Neural cell (in vitro differentiated cells): Measurements from ENCODE around the gene JCHAIN. TPM values are rescaled to one million over a fixed set of nuclear protein-coding genes. Genes with fewer than 3 reads are reported as not detected.
"Not testable (repeated sequence)": the region's sequence is repeated elsewhere in the genome, so short reads cannot be mapped to it uniquely, and the experiment has no call there.

ENCODE experiments used
- H2AFZ ChIP-seq: fragments of 200-600, 300-800 bp; sonication (generic), shearing (Covaris generic); 2 replicates; pipeline ENCODE4 v1.6.0; 2014; ENCODE audit warnings: low read depth, mild to moderate bottlenecking, antibody characterized with exemption, low read length, moderate library complexity
- H3F3A ChIP-seq: fragments of 200-600 bp; shearing (Covaris generic); 2 replicates; pipeline ENCODE4 v1.6.1; 2016; ENCODE audit warnings: mild to moderate bottlenecking, moderate library complexity, mixed read lengths, antibody characterized with exemption, low read length; ENCODE audit not compliant: insufficient read depth, poor library complexity, severe bottlenecking
- H3K27ac ChIP-seq: fragments of 200-600, 300-800 bp; sonication (generic), shearing (Covaris generic); 2 replicates; pipeline ENCODE4 v1.5.1; 2014; ENCODE audit warnings: mild to moderate bottlenecking, low read length, moderate library complexity
- H3K27me3 ChIP-seq: fragments of 300-800, 200-600 bp; sonication (generic), shearing (Covaris generic); 2 replicates; pipeline ENCODE4 v1.6.0; 2014; ENCODE audit warnings: mild to moderate bottlenecking, low read depth, low read length, moderate library complexity; ENCODE audit not compliant: insufficient read depth
- H3K36me3 ChIP-seq: fragments of 300-800, 200-600 bp; sonication (generic), shearing (Covaris generic); 2 replicates; pipeline ENCODE4 v1.5.1; 2014; ENCODE audit warnings: mild to moderate bottlenecking, antibody characterized with exemption, low read length, moderate library complexity; ENCODE audit not compliant: insufficient read depth
- H3K4me2 ChIP-seq: fragments of 300-800, 200-600 bp; sonication (generic), shearing (Covaris generic); 2 replicates; pipeline ENCODE4 v1.6.0; 2014; ENCODE audit warnings: mild to moderate bottlenecking, low read length
- H3K4me3 ChIP-seq: fragments of 300-800, 200-600 bp; sonication (generic), shearing (Covaris generic); 2 replicates; pipeline ENCODE4 v1.5.1; 2014; ENCODE audit warnings: mild to moderate bottlenecking, low read length, moderate library complexity
- H3K79me2 ChIP-seq: fragments of 200-600 bp; shearing (Covaris generic); replicated peaks from 2 replicates; pipeline ENCODE4 v1.6.0; 2014; ENCODE audit warnings: mild to moderate bottlenecking, low read length, moderate library complexity; ENCODE audit not compliant: insufficient read depth
- H3K9ac ChIP-seq: fragments of 300-800, 200-600 bp; sonication (generic), shearing (Covaris generic); 2 replicates; pipeline ENCODE4 v1.6.1; 2016; ENCODE audit warnings: mild to moderate bottlenecking, low read length, mixed read lengths
- H3K9me2 ChIP-seq: fragments of 200-600 bp; shearing (Covaris generic); 2 replicates; pipeline ENCODE4 v1.6.1; 2016; ENCODE audit warnings: mild to moderate bottlenecking, low read length, mixed read lengths; ENCODE audit not compliant: insufficient read depth
- H3K9me3 ChIP-seq: fragments of 200-600, 300-800 bp; sonication (generic), shearing (Covaris generic); 2 replicates; pipeline ENCODE4 v1.6.1; 2016; ENCODE audit warnings: mild to moderate bottlenecking, mixed run types, low read length, moderate library complexity, mixed read lengths
- H4K20me1 ChIP-seq: fragments of 200-600 bp; shearing (Covaris generic); 2 replicates; pipeline ENCODE4 v1.6.1; 2016; ENCODE audit warnings: mild to moderate bottlenecking, mixed run types; ENCODE audit not compliant: insufficient read depth
- EP300 ChIP-seq: fragments of 450-650 bp; conservative IDR thresholded peaks from 2 replicates; pipeline ENCODE4 v1.6.1; 2014; ENCODE audit warnings: antibody characterized with exemption, mild to moderate bottlenecking, moderate library complexity; ENCODE audit not compliant: poor library complexity, severe bottlenecking
- EZH2 ChIP-seq: fragments of 200-600, 300-800 bp; shearing (Covaris generic), sonication (generic); IDR thresholded peaks from 2 replicates; pipeline ENCODE4 v1.6.1; 2014; ENCODE audit warnings: antibody characterized with exemption, low read length, borderline replicate concordance, mild to moderate bottlenecking; ENCODE audit not compliant: insufficient read depth, poor library complexity, severe bottlenecking
- MXI1 ChIP-seq: fragments of 450-650 bp; conservative IDR thresholded peaks from 2 replicates; pipeline ENCODE4 v1.6.1; 2014; ENCODE audit warnings: antibody characterized with exemption, mild to moderate bottlenecking; ENCODE audit not compliant: poor library complexity, severe bottlenecking
- POLR2AphosphoS5 ChIP-seq: IDR thresholded peaks from 2 replicates; pipeline ENCODE4 v1.6.1; 2012
- RAD21 ChIP-seq: fragments of 450-650 bp; conservative IDR thresholded peaks from 2 replicates; pipeline ENCODE4 v1.6.1; 2014; ENCODE audit warnings: antibody characterized with exemption, mild to moderate bottlenecking, moderate library complexity
- SMC3 ChIP-seq: fragments of 450-650 bp; conservative IDR thresholded peaks from 2 replicates; pipeline ENCODE4 v1.6.1; 2014; ENCODE audit warnings: antibody characterized with exemption, mild to moderate bottlenecking, moderate library complexity; ENCODE audit not compliant: poor library complexity
- TAF1 ChIP-seq: IDR thresholded peaks from 2 replicates; pipeline ENCODE4 v1.6.1; 2012; ENCODE audit warnings: low read depth
- polyA plus RNA-seq: library from polyadenylated mRNA; depleted of rRNA; stranded (reverse); fragments of >200 nt; gene quantifications from 2 replicates; pipeline ENCODE4 v1.2.3, GENCODE V29; 2014
- TF ChIP-seq, protein P1 (sequence below): fragments of 450-650 bp; IDR thresholded peaks from 2 replicates; pipeline ENCODE4 v1.5.1; 2014; ENCODE audit warnings: antibody characterized with exemption, mild to moderate bottlenecking, moderate library complexity; ENCODE audit not compliant: poor library complexity, severe bottlenecking
- TF ChIP-seq, protein P2 (sequence below): IDR thresholded peaks from 2 replicates; pipeline ENCODE4 v1.6.1; 2012; ENCODE audit warnings: borderline replicate concordance

Gene JCHAIN
- polyA plus RNA-seq, 1 donor from 2014 or later = not detected

DNA sequence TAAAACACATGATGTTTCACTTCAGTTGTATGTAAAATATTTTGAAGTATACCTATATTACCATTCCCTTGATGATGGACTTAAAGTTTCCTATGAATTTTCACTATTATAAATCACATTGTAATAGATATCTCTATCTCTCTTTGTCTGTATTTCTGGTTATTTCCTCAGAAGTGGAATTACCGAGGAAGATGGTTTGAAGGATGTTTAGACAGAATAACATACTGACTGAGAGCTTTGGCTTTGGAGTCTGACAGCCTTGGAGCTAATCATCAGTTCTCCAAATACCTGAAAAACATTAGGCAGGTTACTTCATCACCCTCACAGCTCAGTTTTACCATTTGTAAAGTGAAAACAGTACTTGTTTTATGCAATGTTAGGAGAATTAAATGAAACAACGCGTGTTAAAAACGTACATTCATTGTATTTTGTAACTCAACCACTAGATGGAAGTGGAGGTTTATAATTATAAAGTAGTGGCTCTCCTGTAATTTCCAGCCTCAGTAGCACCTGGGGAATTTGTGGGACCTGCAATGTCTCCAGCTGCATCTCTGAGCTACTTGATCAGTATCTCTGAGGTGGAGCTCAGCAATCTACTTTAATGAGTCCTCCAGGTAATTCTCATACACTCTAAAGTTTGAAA lies 14.3 kb downstream of the JCHAIN start:
- no peaks in the 10 kb centered on the region for H3K79me2 ChIP-seq
- no peak overlapping the region for H3K9ac ChIP-seq
- H3F3A ChIP-seq = no peaks in the 10 kb centered on the region
- no peak overlapping the region for H2AFZ ChIP-seq
- no peak overlapping the region for H3K27ac ChIP-seq
- no peak overlapping the region for H3K4me3 ChIP-seq
- H3K36me3 ChIP-seq = no peaks in the 10 kb centered on the region
- no peak for TF ChIP-seq MXI1
- TF ChIP-seq EZH2 = no peak
- TF ChIP-seq SMC3 = peak; percentile 80
- TF ChIP-seq POLR2AphosphoS5 = no peak
- TF ChIP-seq EP300 = no peak
- no peak for TF ChIP-seq TAF1
- TF ChIP-seq, protein P1, sequence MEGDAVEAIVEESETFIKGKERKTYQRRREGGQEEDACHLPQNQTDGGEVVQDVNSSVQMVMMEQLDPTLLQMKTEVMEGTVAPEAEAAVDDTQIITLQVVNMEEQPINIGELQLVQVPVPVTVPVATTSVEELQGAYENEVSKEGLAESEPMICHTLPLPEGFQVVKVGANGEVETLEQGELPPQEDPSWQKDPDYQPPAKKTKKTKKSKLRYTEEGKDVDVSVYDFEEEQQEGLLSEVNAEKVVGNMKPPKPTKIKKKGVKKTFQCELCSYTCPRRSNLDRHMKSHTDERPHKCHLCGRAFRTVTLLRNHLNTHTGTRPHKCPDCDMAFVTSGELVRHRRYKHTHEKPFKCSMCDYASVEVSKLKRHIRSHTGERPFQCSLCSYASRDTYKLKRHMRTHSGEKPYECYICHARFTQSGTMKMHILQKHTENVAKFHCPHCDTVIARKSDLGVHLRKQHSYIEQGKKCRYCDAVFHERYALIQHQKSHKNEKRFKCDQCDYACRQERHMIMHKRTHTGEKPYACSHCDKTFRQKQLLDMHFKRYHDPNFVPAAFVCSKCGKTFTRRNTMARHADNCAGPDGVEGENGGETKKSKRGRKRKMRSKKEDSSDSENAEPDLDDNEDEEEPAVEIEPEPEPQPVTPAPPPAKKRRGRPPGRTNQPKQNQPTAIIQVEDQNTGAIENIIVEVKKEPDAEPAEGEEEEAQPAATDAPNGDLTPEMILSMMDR = peak; percentile 78
- peak; percentile 79 for TF ChIP-seq RAD21
- TF ChIP-seq, protein P2, sequence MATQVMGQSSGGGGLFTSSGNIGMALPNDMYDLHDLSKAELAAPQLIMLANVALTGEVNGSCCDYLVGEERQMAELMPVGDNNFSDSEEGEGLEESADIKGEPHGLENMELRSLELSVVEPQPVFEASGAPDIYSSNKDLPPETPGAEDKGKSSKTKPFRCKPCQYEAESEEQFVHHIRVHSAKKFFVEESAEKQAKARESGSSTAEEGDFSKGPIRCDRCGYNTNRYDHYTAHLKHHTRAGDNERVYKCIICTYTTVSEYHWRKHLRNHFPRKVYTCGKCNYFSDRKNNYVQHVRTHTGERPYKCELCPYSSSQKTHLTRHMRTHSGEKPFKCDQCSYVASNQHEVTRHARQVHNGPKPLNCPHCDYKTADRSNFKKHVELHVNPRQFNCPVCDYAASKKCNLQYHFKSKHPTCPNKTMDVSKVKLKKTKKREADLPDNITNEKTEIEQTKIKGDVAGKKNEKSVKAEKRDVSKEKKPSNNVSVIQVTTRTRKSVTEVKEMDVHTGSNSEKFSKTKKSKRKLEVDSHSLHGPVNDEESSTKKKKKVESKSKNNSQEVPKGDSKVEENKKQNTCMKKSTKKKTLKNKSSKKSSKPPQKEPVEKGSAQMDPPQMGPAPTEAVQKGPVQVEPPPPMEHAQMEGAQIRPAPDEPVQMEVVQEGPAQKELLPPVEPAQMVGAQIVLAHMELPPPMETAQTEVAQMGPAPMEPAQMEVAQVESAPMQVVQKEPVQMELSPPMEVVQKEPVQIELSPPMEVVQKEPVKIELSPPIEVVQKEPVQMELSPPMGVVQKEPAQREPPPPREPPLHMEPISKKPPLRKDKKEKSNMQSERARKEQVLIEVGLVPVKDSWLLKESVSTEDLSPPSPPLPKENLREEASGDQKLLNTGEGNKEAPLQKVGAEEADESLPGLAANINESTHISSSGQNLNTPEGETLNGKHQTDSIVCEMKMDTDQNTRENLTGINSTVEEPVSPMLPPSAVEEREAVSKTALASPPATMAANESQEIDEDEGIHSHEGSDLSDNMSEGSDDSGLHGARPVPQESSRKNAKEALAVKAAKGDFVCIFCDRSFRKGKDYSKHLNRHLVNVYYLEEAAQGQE = no peak
- H3K27me3 ChIP-seq = no peaks in the 10 kb centered on the region
- no peak overlapping the region for H3K4me2 ChIP-seq
- H4K20me1 ChIP-seq = no peaks in the 10 kb centered on the region
- H3K9me2 ChIP-seq = no peaks in the 10 kb centered on the region
- H3K9me3 ChIP-seq = no peaks in the 10 kb centered on the region

DNA sequence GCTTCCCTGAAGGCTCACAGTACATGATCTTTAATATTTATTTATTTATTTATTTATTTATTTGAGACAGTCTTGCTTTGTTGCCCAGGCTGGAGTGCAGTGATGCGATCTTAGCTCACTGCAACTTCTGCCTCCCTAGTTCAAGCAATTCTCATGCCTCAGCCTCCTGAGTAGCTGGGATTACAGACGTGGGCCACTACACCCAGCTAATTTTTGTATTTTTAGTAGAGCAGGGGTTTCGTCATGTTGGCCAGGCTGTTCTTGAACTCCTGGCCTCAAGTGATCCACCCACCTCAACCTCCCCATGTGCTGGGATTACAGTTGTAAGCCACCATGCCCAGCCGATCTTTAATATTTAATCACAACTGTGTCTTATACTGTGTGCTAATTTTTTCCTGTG lies 15.6 kb downstream of the JCHAIN start:
- not testable (repeated sequence) for H3K27me3 ChIP-seq, H3K27ac ChIP-seq, H3K9me2 ChIP-seq

GRCh38 chr4:70640192-70640591 lies 26.1 kb downstream of the JCHAIN start:
- H3K27ac ChIP-seq = no peak overlapping the region
- H3K79me2 ChIP-seq = no peaks in the 10 kb centered on the region
- H2AFZ ChIP-seq = no peak overlapping the region
- H3K27me3 ChIP-seq = no peaks in the 10 kb centered on the region
- TF ChIP-seq, protein P2 = no peak
- TF ChIP-seq SMC3 (no peak), EZH2 (no peak), EP300 (no peak), RAD21 (no peak), MXI1 (no peak), TAF1 (no peak), POLR2AphosphoS5 (no peak)
- TF ChIP-seq, protein P1 = no peak
- H3K9me2 ChIP-seq = no peaks in the 10 kb centered on the region
- no peak overlapping the region for H3K4me2 ChIP-seq
- H3K9me3 ChIP-seq = no peaks in the 10 kb centered on the region
- no peak overlapping the region for H3K9ac ChIP-seq
- no peaks in the 10 kb centered on the region for H4K20me1 ChIP-seq
- H3K4me3 ChIP-seq = no peak overlapping the region
- H3K36me3 ChIP-seq = no peaks in the 10 kb centered on the region
- no peaks in the 10 kb centered on the region for H3F3A ChIP-seq

More for the DNA sequence above, 15.6 kb downstream of the JCHAIN start:
- H3K9ac ChIP-seq, H3F3A ChIP-seq, H2AFZ ChIP-seq, H3K4me3 ChIP-seq, H3K4me2 ChIP-seq, H3K36me3 ChIP-seq, H3K9me3 ChIP-seq, H3K79me2 ChIP-seq, H4K20me1 ChIP-seq: not testable (repeated sequence)
